Heart left ventricle (tissue), 16 donors: ENCODE measurements around the gene HS3ST1. TPM values are rescaled to one million over a fixed set of nuclear protein-coding genes. Genes with fewer than 3 reads are reported as not detected.

ENCODE experiments used
- ATAC-seq, 4 donors: fragments of 200-7000 bp; cut with Tn5 transposase; one replicate each; pipeline ENCODE4 v1.9.1; 2020 to 2022; ENCODE audit warnings: moderate library complexity in 4 of 4, mild to moderate bottlenecking in 3 of 4, moderate number of reproducible peaks in 1 of 4
- DNase-seq, 5 donors: peaks; one replicate each; pipeline ENCODE4 v3.0.0-alpha.2; 2020
- H3K27ac ChIP-seq, 12 donors: fragments of 200-600 bp; sonication (generic) in 4 of 12; one replicate each; pipeline versions ENCODE4 v1.5.0 to v1.8.0; 2016 to 2022; ENCODE audit warnings: mild to moderate bottlenecking in 2 of 12
- H3K27me3 ChIP-seq, 9 donors: fragments of 200-600 bp; sonication (generic) in 2 of 9; one replicate each; pipeline versions ENCODE4 v1.5.1 to v1.8.0; 2016 to 2022; ENCODE audit warnings: mild to moderate bottlenecking in 3 of 9
- H3K36me3 ChIP-seq, 9 donors: fragments of 200-600 bp; sonication (generic) in 2 of 9; one replicate each; pipeline versions ENCODE4 v1.5.0 to v1.8.0; 2018 to 2022; ENCODE audit warnings: mild to moderate bottlenecking in 2 of 9
- H3K4me1 ChIP-seq, 12 donors: fragments of 200-600 bp; sonication (generic) in 4 of 12; one replicate each; pipeline versions ENCODE4 v1.5.0 to v1.8.0; 2016 to 2022; ENCODE audit warnings: mild to moderate bottlenecking in 3 of 12
- H3K4me3 ChIP-seq, 12 donors: fragments of 200-600 bp; sonication (generic) in 4 of 12; one replicate each; pipeline versions ENCODE4 v1.5.0 to v1.8.0; 2017 to 2022; ENCODE audit warnings: mild to moderate bottlenecking in 9 of 12, moderate library complexity in 4 of 12
- H3K9me3 ChIP-seq, 12 donors: fragments of 200-600 bp; sonication (generic) in 4 of 12; one replicate each; pipeline versions ENCODE4 v1.5.0 to v1.8.0; 2016 to 2022; ENCODE audit warnings: mild to moderate bottlenecking in 1 of 12
- CTCF ChIP-seq, 12 donors: fragments of 200-600 bp; sonication (generic) in 4 of 12; IDR thresholded peaks; one replicate each; pipeline versions ENCODE4 v1.5.0 to v1.8.0; 2018 to 2022; ENCODE audit warnings: antibody characterized with exemption in 12 of 12, mild to moderate bottlenecking in 5 of 12
- POLR2A ChIP-seq, 2 donors: fragments of 450-650 bp; IDR thresholded peaks; one replicate each; pipeline ENCODE4 v1.6.1; 2017; ENCODE audit warnings: antibody characterized with exemption in 2 of 2, mild to moderate bottlenecking in 2 of 2, moderate library complexity in 2 of 2
- WGBS, 4 donors: extraction: QIAGEN DNeasy Blood & Tissue Kit in 2 of 4; methylation state at CpG; one replicate each; pipeline versions ENCODE4 v1.1.5 to v1.1.7; 2013 to 2018; 5-methylcytosine and 5-hydroxymethylcytosine counted together
- intact Hi-C, 10 donors: fragments of 100-400 bp; cut with DNase I; formaldehyde crosslinking; loops; one replicate each; pipeline versions ENCODE4 v1.11.1 to v1.14.2; 2022
- long read RNA-seq, 3 donors: library from polyadenylated mRNA; unstranded; transcript quantifications; one replicate each; pipeline ENCODE4 v2.0.0, GENCODE V29; 2020 to 2021
- polyA plus RNA-seq, 2 donors: library from polyadenylated mRNA; stranded (reverse); fragments of 200-250 nt; gene quantifications; one replicate each; pipeline ENCODE4 v1.2.3, GENCODE V29; 2013
- total RNA-seq, 9 donors: library from RNA; depleted of rRNA in 2 of 9; stranded (reverse); fragments of >200 nt in 2 of 9; fragmentation: NEBNext Ultra II Directional in 3 of 9; extraction: Animal tissue kit (Norgen Biotek cat#: 25700) in 3 of 9; gene quantifications; one replicate each; pipeline versions ENCODE4 v1.1.0 to v1.2.4, GENCODE V29; 2016 to 2023
- donor health status: ischemic (EF 13 %, LVEDD 7.1; RV severe dilation, severe dysfunction).
- donor health status: healthy with polysubstance abuse.
- donor health status: DM: no; HTN: yes; CAD: no.
- donor health status: DM: no; HTN: no; CAD: no.
- donor health status: ischemic (EF 25% LVEDD 6.9; RV normal size, moderate dysfunction).
- donor health status: ischemic (EF 25% LVEDD 5.7; RV mildly dilated, moderate dysfunction).
- donor health status: healthy.
- donor health status: DM: yes; HTN: yes; CAD: no.
- donor health status: ischemic (EF 35%, LVEDD 5.7; RV mildly dilated, moderate dysfunction).
- donor health status: nonischemic (EF 11% LVEDD 7.7; RV severe dilation, severe dysfunction).
- donor health status: DM: yes; HTN: yes; CAD: no.
- donor health status: PGD.
- donor health status: ischemic (EF 29% LVEDD 5.4; RV normal size, mild dysfunction).
- donor health status: nonischemic (EF 23%, LVEDD 6.1; RV moderate dilation, normal function).

The HS3ST1 gene
- 1 to 10 TPM in 6 of 9 donors, under 1 TPM in 3; 0.33 to 2.5 (median 1.1) TPM for total RNA-seq
- 1 to 10 TPM in 1 of 2 donors, under 1 TPM in 1; 0.30 to 1.5 TPM for polyA plus RNA-seq
- long read RNA-seq, donor 1, full-length matches to known transcripts = 1 of 1 reads
- long read RNA-seq, donor 1, partial matches to known transcripts = 0 of 1 reads
- long read RNA-seq, donor 1, other reads (novel, unspliced or antisense) = 0 of 1 reads
- long read RNA-seq, donor 2, full-length matches to known transcripts = 23 of 25 reads
- long read RNA-seq, donor 2, partial matches to known transcripts = 0 of 25 reads
- long read RNA-seq, donor 2, other reads (novel, unspliced or antisense) = 2 of 25 reads
- long read RNA-seq, donor 3, full-length matches to known transcripts = 1 of 1 reads
- long read RNA-seq, donor 3, partial matches to known transcripts = 0 of 1 reads
- long read RNA-seq, donor 3, other reads (novel, unspliced or antisense) = 0 of 1 reads

- Histone ChIP-seq H3K27me3 (peaks cover 0 to 24% (median 12%) of the 10 kb centered on the region in 9 donors), H3K36me3 (no peaks in the 10 kb centered on the region), H3K4me1 (peaks cover 0 to 28% (median 18%) of the 10 kb centered on the region in 12 donors), H3K9me3 (no peaks in the 10 kb centered on the region), H3K4me3 (peak within 1 kb of the TSS; percentile 32 to 75 (median 64)), H3K27ac (peak within 1 kb of the TSS in 9 of 12 donors; percentile 5 to 55 (median 30))
- no peak for DNase-seq
- peak in 3 of 4 donors; percentile 10 to 65 (median 25) for ATAC-seq
- TF ChIP-seq CTCF (IDR thresholded peaks at IDR 0.05) = no peak
- no peak for TF ChIP-seq POLR2A (IDR thresholded peaks at IDR 0.05)
- WGBS, 4 donors = 1 to 2% (median 1%) methylated on average over 36 to 43 of the region's 43 CpGs
- intact Hi-C loops = loop anchor here in 9 of 10 donors (5.0 to 10.0 kb wide), 9 partner anchors 194 to 874 kb away; no protein-coding TSS in a partner anchor
Observed at GRCh38 chr4:11428231-11428898, at the start of gene HS3ST1. TSS of gene HS3ST1 (minus strand) at chr4:11428894. CDS start at chr4:11400005, 28,889 bp downstream.

GRCh38 chr4:11475871-11476270 is 47.2 kb upstream of the HS3ST1 start:
- WGBS, 4 donors = 39 to 63% (median 46%) methylated on average over 2 of the region's 2 CpGs
- H3K9me3 ChIP-seq = peaks cover 0 to 9% (median 0%) of the 10 kb centered on the region in 12 donors
- TF ChIP-seq CTCF (IDR thresholded peaks at IDR 0.05) (no peak), POLR2A (IDR thresholded peaks at IDR 0.05) (no peak)

GRCh38 chr4:11474146-11474545 is 45.5 kb upstream of the HS3ST1 start:
- TF ChIP-seq POLR2A (IDR thresholded peaks at IDR 0.05) = no peak
- TF ChIP-seq CTCF (IDR thresholded peaks at IDR 0.05) = no peak

More at GRCh38 chr4:11475871-11476270, 47.2 kb upstream of the HS3ST1 start:
- Histone ChIP-seq H3K27ac (no peak overlapping the region), H3K4me3 (no peak overlapping the region), H3K36me3 (no peaks in the 10 kb centered on the region), H3K4me1 (peaks cover 0 to 37% (median 0%) of the 10 kb centered on the region in 12 donors), H3K27me3 (no peaks in the 10 kb centered on the region)
- intact Hi-C loops = no loop called here
- DNase-seq (no peak), ATAC-seq (no peak)

GRCh38 chr4:11472535-11472934 is 43.8 kb upstream of the HS3ST1 start:
- no peak for ATAC-seq
- no peak for DNase-seq
- Histone ChIP-seq H3K4me3 (no peak overlapping the region), H3K4me1 (peaks cover 0 to 32% (median 0%) of the 10 kb centered on the region in 12 donors), H3K9me3 (peaks cover 0 to 3% (median 0%) of the 10 kb centered on the region in 12 donors), H3K27ac (peak overlapping the region in 1 of 12 donors; percentile 85), H3K27me3 (no peaks in the 10 kb centered on the region), H3K36me3 (no peaks in the 10 kb centered on the region)
- WGBS, 4 donors = 93 to 98% (median 94%) methylated on average over 3 of the region's 3 CpGs
- no peak for TF ChIP-seq POLR2A (IDR thresholded peaks at IDR 0.05)
- TF ChIP-seq CTCF (IDR thresholded peaks at IDR 0.05) = no peak
- intact Hi-C loops = no loop called here

More at GRCh38 chr4:11474146-11474545, 45.5 kb upstream of the HS3ST1 start:
- 73 to 90% (median 86%) methylated on average over 1 of the region's 1 CpG for WGBS, 4 donors
- no peak overlapping the region for H3K27ac ChIP-seq
- peaks cover 0 to 32% (median 0%) of the 10 kb centered on the region in 12 donors for H3K4me1 ChIP-seq
- intact Hi-C loops = no loop called here
- DNase-seq = no peak
- no peak overlapping the region for H3K4me3 ChIP-seq
- H3K27me3 ChIP-seq = no peaks in the 10 kb centered on the region
- H3K36me3 ChIP-seq = no peaks in the 10 kb centered on the region
- no peak for ATAC-seq
- H3K9me3 ChIP-seq = peaks cover 0 to 5% (median 0%) of the 10 kb centered on the region in 12 donors
